K562 (cell line): ENCODE measurements around the gene OSGIN1. TPM values are rescaled to one million over a fixed set of nuclear protein-coding genes. Genes with fewer than 3 reads are reported as not detected.
A peak's percentile ranks its signal among the peaks of the same experiment; 100 is the strongest.

ENCODE experiments used
- ARID1B ChIP-seq: fragments of 450-650 bp; IDR thresholded peaks from 2 replicates; pipeline ENCODE4 v1.6.1; 2016; ENCODE audit warnings: antibody characterized with exemption, mild to moderate bottlenecking, inconsistent platforms
- CBFB ChIP-seq: sonication (generic); formaldehyde crosslinking; IDR thresholded peaks from 2 replicates; pipeline ENCODE4 v1.4.0; 2020; ENCODE audit warnings: mild to moderate bottlenecking, missing genetic modification reagents
- ELF1 ChIP-seq: fragments of 200-800 bp; sonication (Bioruptor generic); IDR thresholded peaks from 2 replicates; pipeline ENCODE4 v1.6.1; 2016; ENCODE audit warnings: missing genetic modification characterization, missing compliant biosample characterization
- HLTF ChIP-seq: fragments of 450-650 bp; IDR thresholded peaks from 2 replicates; pipeline ENCODE4 v1.6.1; 2016
- POLR2AphosphoS2 ChIP-seq: IDR thresholded peaks from 2 replicates; pipeline ENCODE4 v1.6.1; 2012; ENCODE audit warnings: low read length, improper control_type of control experiment
- PTBP1 ChIP-seq: fragments of 200-400 bp; formaldehyde crosslinking; IDR thresholded peaks from 2 replicates; pipeline ENCODE4 v1.6.1; 2017; ENCODE audit warnings: low read depth, low read length
- PTTG1 ChIP-seq: fragments of 450-650 bp; IDR thresholded peaks from 2 replicates; pipeline ENCODE4 v1.6.1; 2016; ENCODE audit warnings: low read depth, mild to moderate bottlenecking, missing genetic modification characterization, missing compliant biosample characterization
- RBM17 ChIP-seq: fragments of 200-400 bp; formaldehyde crosslinking; IDR thresholded peaks from 2 replicates; pipeline ENCODE4 v1.6.1; 2017; ENCODE audit warnings: low read depth, mild to moderate bottlenecking, low read length, borderline replicate concordance
- THRB ChIP-seq: fragments of 450-650 bp; formaldehyde crosslinking; conservative IDR thresholded peaks from 2 replicates; pipeline ENCODE4 v1.4.0; 2022; ENCODE audit warnings: mild to moderate bottlenecking, missing genetic modification characterization
- ZNF583 ChIP-seq: fragments of 250-450 bp; sonication (Bioruptor Pico); IDR thresholded peaks from 2 replicates; pipeline ENCODE4 v1.4.0; 2020
- polyA plus RNA-seq, 8 experiments: library from polyadenylated mRNA; depleted of rRNA in 4 of 8; stranded (reverse) in 5 of 8; unstranded in 3 of 8; fragments of >200 nt; fragmentation: Nextera tagmentation in 2 of 8; fragmentation: Illumina TruSeq in 1 of 8; extraction: Ambion mirVana in 2 of 8; extraction: Trizol in 1 of 8; gene quantifications; 2 replicates each; pipeline versions ENCODE4 v1.2.1 to v1.2.3, GENCODE V29; 2011 to 2014; ENCODE audit warnings: inconsistent platforms in 1 of 8, missing spikeins in 1 of 8
- total RNA-seq, 7 experiments: library from RNA; depleted of rRNA in 6 of 7; stranded (reverse); fragments of >200 nt in 6 of 7; fragmentation: Illumina TruSeq in 2 of 7; extraction: Trizol in 2 of 7; gene quantifications; 2 replicates each; pipeline versions ENCODE4 v1.2.1 to v1.2.3, GENCODE V29; 2011 to 2021; ENCODE audit warnings: low replicate concordance in 1 of 7
- TF ChIP-seq, protein P1 (sequence below), 2 experiments: fragments of 450-650 bp in 1 of 2; sonication (generic) in 1 of 2; formaldehyde crosslinking in 1 of 2; IDR thresholded peaks; 2 replicates each; pipeline versions ENCODE4 v1.7.1 to v1.9.0; 2016 to 2022; ENCODE audit warnings: inconsistent platforms in 1 of 2, mild to moderate bottlenecking in 1 of 2, missing genetic modification reagents in 1 of 2
- TF ChIP-seq, protein P2 (sequence below): fragments of 450-650 bp; formaldehyde crosslinking; IDR thresholded peaks from 2 replicates; pipeline ENCODE4 v1.4.0; 2022; ENCODE audit warnings: missing genetic modification characterization

OSGIN1 gene
- total and polyA plus RNA-seq, 9 of the 15 experiments (the other 6 are each of a cell fraction or from before 2014, with no cell fraction given), result 0.03 to 3.6 (median 1.6) TPM

DNA sequence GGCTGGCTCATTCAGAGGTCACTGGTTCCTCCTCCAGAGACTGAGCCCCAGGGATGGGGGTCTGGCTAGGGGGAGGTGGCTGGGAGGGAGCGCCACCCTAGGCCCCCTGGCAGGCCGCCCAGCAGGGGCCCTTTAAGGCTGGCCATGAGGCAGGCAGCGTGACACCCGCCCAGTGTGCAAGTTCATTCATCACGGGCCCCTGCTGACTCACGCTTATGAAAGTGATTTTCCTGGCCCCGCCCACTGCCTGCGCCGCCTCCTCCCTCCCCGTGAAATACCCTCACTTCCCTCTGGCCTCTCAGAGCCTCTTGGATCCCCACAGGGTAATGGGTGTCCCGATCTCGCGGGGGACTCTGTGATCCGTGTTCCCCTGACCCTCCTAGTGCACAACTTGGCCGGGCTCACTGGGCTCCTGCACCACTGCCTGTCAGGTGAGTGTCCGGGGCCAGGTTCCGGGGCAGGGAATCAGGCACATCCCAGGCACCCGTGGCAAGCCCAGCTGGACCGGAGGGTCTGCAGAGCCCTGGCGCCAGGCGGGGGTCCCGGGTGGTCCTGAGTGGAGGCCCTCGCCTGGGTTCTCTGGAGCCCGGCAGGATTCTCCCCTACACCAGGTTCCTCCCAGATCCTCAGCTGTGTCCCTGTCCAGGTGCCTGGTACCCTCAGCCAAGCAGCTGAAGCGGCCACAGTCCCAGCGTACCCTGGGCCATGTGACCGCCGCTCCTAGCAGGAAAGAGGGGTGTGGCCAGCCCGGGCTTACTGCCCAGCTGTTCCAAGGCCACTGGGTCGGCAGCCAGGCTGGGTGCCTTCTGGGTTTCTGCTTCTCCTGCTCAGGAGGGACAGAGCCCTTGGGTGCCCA lies at the start of gene OSGIN1 (continued):
- TF ChIP-seq, protein P1, sequence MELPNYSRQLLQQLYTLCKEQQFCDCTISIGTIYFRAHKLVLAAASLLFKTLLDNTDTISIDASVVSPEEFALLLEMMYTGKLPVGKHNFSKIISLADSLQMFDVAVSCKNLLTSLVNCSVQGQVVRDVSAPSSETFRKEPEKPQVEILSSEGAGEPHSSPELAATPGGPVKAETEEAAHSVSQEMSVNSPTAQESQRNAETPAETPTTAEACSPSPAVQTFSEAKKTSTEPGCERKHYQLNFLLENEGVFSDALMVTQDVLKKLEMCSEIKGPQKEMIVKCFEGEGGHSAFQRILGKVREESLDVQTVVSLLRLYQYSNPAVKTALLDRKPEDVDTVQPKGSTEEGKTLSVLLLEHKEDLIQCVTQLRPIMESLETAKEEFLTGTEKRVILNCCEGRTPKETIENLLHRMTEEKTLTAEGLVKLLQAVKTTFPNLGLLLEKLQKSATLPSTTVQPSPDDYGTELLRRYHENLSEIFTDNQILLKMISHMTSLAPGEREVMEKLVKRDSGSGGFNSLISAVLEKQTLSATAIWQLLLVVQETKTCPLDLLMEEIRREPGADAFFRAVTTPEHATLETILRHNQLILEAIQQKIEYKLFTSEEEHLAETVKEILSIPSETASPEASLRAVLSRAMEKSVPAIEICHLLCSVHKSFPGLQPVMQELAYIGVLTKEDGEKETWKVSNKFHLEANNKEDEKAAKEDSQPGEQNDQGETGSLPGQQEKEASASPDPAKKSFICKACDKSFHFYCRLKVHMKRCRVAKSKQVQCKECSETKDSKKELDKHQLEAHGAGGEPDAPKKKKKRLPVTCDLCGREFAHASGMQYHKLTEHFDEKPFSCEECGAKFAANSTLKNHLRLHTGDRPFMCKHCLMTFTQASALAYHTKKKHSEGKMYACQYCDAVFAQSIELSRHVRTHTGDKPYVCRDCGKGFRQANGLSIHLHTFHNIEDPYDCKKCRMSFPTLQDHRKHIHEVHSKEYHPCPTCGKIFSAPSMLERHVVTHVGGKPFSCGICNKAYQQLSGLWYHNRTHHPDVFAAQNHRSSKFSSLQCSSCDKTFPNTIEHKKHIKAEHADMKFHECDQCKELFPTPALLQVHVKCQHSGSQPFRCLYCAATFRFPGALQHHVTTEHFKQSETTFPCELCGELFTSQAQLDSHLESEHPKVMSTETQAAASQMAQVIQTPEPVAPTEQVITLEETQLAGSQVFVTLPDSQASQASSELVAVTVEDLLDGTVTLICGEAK (IDR thresholded peaks at IDR 0.05), result no peak
- TF ChIP-seq, protein P1 (CRISPR knock-in tag; IDR thresholded peaks at IDR 0.05), result no peak
- TF ChIP-seq PTBP1 (no peak), CBFB (CRISPR knock-in tag) (no peak), ARID1B (peak; percentile 76), RBM17 (no peak), POLR2AphosphoS2 (no peak), HLTF (no peak), THRB (CRISPR knock-in tag) (peak; percentile 59; the same call in 1 of the 2 replicates), ZNF583 (CRISPR knock-in tag) (no peak), PTTG1 (tag) (no peak), ELF1 (tag) (no peak)
- TF ChIP-seq, protein P2, sequence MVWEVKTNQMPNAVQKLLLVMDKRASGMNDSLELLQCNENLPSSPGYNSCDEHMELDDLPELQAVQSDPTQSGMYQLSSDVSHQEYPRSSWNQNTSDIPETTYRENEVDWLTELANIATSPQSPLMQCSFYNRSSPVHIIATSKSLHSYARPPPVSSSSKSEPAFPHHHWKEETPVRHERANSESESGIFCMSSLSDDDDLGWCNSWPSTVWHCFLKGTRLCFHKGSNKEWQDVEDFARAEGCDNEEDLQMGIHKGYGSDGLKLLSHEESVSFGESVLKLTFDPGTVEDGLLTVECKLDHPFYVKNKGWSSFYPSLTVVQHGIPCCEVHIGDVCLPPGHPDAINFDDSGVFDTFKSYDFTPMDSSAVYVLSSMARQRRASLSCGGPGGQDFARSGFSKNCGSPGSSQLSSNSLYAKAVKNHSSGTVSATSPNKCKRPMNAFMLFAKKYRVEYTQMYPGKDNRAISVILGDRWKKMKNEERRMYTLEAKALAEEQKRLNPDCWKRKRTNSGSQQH, result no peak
